HFF-Myc (cell line): Measurements from ENCODE around the gene ITPRIPL2.

Source experiments
- DNase-seq: peaks from one replicate; pipeline ENCODE4 v3.0.0-alpha.2; 2011; ENCODE audit warnings: low read depth; ENCODE audit errors: extremely low read depth
- H3K4me3 ChIP-seq: replicated peaks from 2 replicates; pipeline ENCODE4 v1.5.1; 2011; ENCODE audit warnings: low read depth, mild to moderate bottlenecking, control low read depth, low read length
- TF ChIP-seq, protein P1 (sequence below): IDR thresholded peaks from 2 replicates; pipeline ENCODE4 v1.5.1; 2012; ENCODE audit warnings: mild to moderate bottlenecking, low read depth, low read length, control low read depth; ENCODE audit errors: missing control alignments

Gene ITPRIPL2

GRCh38 chr16:19113577-19114358 lies at the start of gene ITPRIPL2:
TSS of gene ITPRIPL2 (plus strand) at chr16:19113964. CDS start at chr16:19114462, 498 bp downstream.
- TF ChIP-seq, protein P1, sequence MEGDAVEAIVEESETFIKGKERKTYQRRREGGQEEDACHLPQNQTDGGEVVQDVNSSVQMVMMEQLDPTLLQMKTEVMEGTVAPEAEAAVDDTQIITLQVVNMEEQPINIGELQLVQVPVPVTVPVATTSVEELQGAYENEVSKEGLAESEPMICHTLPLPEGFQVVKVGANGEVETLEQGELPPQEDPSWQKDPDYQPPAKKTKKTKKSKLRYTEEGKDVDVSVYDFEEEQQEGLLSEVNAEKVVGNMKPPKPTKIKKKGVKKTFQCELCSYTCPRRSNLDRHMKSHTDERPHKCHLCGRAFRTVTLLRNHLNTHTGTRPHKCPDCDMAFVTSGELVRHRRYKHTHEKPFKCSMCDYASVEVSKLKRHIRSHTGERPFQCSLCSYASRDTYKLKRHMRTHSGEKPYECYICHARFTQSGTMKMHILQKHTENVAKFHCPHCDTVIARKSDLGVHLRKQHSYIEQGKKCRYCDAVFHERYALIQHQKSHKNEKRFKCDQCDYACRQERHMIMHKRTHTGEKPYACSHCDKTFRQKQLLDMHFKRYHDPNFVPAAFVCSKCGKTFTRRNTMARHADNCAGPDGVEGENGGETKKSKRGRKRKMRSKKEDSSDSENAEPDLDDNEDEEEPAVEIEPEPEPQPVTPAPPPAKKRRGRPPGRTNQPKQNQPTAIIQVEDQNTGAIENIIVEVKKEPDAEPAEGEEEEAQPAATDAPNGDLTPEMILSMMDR = no peak
- DNase-seq = peak; percentile 65
- peak within 1 kb of the TSS; percentile 66 for H3K4me3 ChIP-seq

GRCh38 chr16:19066988-19067348 lies 46.8 kb upstream of the ITPRIPL2 start:
- H3K4me3 ChIP-seq = peak overlapping the region; percentile 85
- TF ChIP-seq, protein P1 = no peak
- DNase-seq = no peak

- peak within 1 kb of the TSS; percentile 85 for H3K4me3 ChIP-seq
- TF ChIP-seq, protein P1 = no peak
- peak; percentile 99 for DNase-seq
Measured at GRCh38 chr16:19067349-19068236, 46.2 kb upstream of the ITPRIPL2 start, which contains the start of gene COQ7. TSS of gene COQ7 (plus strand) at chr16:19067614. CDS start at chr16:19067665, 51 bp downstream.

DNA sequence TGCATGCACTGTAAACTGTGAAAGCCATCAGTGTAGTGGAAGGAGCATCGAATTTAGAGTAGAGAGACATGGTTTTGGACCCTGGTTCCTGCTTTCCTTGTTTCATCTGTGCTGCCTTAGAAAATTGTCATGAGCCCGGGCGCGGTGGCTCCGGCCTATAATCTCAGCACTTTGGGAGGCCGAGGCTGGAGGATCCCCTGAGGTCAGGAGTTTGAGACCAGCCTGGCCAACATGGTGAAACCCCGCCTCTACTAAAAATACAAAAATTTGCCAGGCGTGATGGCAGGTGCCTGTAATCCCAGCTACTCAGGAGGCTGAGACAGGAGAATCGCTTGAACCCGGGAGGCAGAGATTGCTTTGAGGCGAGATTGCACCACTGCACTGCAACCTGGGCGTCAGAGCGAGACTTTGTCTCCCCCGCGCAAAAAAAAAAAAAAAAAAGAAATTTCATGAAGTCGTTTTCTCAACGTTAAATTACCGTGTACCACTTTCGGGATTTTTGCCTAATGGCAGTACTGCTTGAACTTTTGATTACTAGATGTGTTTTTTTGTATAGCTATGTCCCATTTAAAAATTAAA lies 45.4 kb upstream of the ITPRIPL2 start:
- peak overlapping the region; percentile 85 for H3K4me3 ChIP-seq
- TF ChIP-seq, protein P1 = no peak
- no peak for DNase-seq

DNA sequence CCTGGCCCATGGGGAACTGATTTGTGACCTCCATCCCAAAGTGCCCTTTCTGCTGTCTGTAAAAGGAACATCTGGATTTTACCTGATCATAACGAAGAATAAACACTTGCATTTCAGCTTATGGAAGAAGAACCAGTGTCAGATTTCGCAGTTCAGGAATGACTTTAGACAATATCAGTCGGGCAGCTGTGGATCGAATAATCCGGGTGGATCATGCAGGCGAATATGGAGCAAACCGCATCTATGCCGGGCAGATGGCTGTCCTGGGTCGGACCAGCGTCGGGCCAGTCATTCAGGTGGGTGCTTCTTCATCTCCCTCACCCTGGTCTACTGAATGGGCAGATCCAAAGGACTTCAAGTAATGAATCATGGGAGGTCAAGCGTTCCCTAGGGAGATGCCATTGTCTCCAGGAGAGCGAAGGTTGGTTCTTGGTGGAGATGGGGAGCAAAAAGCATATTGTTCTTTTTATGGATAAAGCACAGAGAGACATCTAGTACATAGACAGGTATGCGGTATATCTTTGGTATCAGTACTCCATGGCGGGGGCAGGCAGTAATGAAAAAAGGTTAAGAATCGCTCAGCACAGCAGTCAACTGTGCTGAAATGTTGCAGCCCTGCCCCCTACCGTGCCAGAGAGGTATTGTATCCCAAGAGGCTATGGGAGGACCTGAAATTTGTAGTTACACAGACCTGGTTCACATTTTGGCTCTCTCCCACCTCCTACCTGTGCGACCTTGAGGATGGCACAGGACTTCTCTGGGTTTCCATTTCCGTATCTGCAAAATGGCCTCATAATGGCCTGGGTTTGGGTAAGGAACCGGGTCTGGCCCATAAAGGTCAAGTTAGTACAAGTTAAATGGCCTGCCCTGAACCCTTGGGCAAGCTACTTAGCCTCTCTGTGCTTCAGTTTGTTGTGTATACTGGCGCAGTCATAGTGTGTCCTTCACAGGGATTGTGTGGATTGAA lies 41.7 kb upstream of the ITPRIPL2 start:
- TF ChIP-seq, protein P1 = peak; percentile 80
- H3K4me3 ChIP-seq = no peak overlapping the region
- DNase-seq = no peak

- DNase-seq = no peak
- TF ChIP-seq, protein P1 = no peak
- H3K4me3 ChIP-seq = no peak overlapping the region
Measured at GRCh38 chr16:19073344-19073743, 40.4 kb upstream of the ITPRIPL2 start.
